T-helper 2 cell (primary cell): ENCODE measurements around the gene ZNF862.
"Not testable (repeated sequence)": the region's sequence is repeated elsewhere in the genome, so short reads cannot be mapped to it uniquely, and the experiment has no call there.

Experiments used
- DNase-seq, 5 experiments: peaks; one replicate each; pipeline versions ENCODE4 v3.0.0 to v3.0.0-alpha.2; 2012 to 2022

The ZNF862 gene

GRCh38 chr7:149825567-149826343, 12.4 kb upstream of the ZNF862 start:
- DNase-seq = no peak

DNA sequence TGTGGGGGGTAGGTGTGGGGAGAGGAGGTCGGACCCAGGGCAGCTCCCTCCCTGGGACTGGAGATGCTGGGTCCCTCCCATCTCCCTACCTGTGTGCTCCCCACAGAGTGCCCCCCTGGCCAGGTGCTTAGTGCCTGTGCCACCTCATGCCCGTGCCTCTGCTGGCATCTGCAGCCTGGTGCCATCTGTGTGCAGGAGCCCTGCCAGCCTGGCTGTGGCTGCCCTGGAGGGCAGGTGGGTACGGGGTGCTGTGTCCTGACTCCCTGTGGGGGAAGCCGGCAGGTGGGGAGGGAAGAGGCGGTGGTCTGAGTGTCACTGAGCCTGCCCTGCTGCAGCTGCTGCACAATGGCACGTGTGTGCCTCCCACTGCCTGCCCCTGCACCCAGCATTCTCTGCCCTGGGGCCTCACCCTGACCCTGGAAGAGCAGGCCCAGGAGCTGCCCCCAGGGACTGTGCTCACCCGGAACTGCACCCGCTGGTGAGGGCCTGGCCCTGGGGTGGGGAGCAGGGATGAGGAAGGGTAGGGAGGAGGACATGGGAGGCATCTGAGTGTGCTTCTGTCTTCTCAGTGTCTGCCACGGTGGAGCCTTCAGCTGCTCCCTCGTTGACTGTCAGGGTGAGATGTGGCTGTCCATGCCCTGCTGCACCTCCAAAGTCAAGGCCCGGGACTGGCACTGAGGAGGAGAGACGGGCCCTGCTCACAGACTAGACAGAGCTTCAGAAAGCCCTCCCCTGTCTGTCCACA, 11.7 kb upstream of the ZNF862 start:
- no peak for DNase-seq

- no peak for DNase-seq
Observed at GRCh38 chr7:149827089-149827981, 10.8 kb upstream of the ZNF862 start.

GRCh38 chr7:149828357-149829309, 9.5 kb upstream of the ZNF862 start:
- no peak for DNase-seq

DNA sequence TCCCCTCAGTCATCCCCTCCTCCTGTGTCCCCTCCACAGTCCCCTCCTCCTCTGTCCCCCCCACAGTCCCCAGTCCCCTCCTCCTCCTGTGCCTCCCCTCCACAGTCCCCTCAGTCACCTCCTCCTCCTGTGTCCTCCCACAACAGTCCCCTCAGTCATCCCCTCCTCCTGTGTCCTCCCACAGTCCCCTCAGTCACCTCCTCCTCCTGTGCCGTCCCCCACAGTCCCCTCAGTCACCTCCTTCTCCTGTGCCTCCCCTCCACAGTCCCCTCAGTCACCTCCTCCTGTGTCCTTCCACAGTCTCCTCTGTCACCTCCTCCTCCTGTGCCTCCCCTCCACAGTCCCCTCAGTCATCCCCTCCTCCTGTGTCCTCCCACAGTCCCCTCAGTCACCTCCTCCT, 7.6 kb upstream of the ZNF862 start:
- not testable (repeated sequence) for DNase-seq

GRCh38 chr7:149830997-149831740, 7.0 kb upstream of the ZNF862 start:
- no peak for DNase-seq

DNA sequence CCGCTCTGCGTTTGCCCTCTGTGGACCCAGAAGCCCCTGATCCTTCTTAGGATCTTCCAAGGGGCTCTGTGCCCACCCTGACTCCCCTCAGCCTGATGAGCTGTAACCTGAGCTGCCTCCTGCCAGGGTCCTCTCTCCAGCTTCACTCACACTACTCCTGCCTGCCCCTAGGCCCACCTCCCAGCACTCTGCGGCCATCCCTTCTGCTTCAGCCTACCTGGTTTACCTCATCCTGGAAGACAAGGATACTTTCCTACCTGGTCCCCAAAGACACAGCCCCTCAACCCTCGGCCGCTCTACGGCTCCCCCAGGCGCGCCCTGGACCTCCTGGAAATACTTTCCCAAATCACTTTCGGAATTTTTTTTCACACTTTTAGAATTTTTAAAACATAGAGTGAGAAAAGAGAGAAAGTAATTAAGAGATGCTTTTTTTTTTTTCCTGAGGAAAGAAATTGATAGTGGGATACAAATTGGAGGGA, 6.4 kb upstream of the ZNF862 start:
- no peak for DNase-seq

DNA sequence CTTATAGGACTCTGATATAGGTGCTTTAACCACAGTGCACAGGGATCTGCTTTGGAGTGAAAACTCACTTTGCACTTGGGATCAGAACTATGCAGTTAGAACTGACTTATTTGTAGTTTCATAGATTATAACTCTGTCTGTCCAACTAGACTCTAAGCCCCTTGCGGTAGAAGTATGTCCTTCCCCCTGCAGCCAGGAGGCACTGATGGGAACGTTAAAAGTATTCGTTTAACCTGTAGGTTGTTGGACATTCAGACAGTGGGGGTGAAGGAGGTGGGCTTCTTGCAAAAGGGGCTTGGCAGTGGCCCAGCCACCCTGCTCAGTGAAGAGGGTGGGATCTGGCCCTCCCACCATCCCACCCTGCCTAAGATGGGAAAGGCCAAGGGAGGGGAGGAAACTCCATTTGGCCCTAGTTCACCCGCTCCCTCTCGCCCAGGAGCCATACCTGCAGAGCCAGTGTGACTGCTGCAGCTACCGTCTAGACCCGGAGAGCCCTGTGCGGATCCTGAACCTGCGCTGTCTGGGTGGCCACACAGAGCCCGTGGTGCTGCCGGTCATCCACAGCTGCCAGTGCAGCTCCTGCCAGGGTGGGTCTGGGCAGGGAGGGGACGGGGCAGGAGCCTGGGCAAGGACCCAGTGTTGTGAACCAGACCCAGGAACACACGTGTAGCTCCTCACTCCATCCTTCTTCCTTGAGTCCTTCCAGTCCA, 5.7 kb upstream of the ZNF862 start:
- DNase-seq = no peak

DNA sequence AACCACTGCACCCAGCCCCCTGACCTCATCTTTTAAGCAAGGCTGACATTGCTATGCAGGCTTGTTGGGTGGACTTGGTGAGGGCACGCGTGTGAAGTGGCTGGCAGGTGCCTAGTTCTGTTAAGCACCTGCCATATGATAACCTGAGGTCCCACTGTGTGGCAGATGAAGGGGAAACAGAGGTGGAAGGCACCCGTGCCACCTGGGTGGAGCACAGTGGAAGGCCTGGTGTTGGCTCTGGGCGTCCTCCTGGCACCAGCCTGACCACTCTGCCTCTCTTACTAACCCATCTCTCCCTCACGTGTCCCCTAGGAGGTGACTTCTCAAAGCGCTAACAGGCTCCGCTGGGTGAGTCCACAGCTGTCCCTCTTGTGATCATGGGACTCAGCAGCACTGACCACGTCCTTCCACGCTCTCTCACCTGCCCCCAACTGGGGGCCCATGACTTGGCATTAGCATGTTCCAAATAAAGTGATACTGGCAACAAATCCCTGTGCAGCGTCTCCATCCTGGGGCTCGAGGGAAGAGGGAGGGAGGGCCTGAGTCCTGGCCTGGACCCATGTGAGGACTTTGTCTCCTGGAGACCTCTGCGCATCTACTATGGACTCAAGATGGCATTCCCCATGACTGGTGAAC, 4.6 kb upstream of the ZNF862 start:
- no peak for DNase-seq

DNA sequence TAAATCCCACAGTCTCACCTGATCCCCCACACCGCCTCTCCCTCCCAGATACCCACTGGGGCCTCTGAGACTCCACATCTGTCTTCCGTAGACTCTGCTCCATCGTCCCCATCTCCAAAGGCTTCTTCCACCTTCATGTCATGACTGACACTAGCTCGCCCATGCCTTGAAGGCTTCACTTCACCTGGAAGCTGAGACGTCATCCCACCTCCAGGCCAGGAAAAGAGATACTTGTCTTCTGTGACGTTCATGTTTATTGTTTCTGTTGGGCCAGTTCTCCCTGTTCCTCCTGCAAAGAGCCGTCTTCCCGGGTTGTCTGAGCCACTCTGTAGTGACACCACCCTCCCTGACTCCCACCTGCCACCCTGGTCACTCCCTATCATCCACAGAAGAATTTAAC, 3.6 kb upstream of the ZNF862 start:
- no peak for DNase-seq

GRCh38 chr7:149836434-149836833, 1.7 kb upstream of the ZNF862 start:
- DNase-seq = no peak

- DNase-seq = no peak
Observed at GRCh38 chr7:149837564-149838223, 481 bp upstream of the ZNF862 start.

- DNase-seq = no peak
Observed at GRCh38 chr7:149838992-149839408, 825 bp downstream of the ZNF862 start.

DNA sequence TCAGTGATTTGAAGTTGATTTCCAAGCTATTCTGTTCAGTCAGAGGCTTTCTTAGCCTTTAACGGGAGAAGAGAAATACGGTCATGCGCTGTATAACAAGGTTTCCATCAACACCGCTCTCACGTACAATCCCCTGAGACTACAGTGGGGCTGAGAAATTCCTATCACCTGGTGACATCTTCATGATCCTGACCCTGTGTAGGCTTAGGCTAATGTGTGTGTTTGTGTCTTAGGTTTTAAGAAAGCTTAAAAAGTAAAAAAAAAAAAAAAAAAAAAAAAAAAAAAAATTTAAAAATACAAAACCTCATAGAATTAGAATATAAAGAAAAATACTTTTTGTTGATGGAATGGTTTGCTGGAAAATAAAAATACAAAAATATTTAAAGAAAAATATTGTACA, 1.8 kb downstream of the ZNF862 start:
- DNase-seq = no peak

DNA sequence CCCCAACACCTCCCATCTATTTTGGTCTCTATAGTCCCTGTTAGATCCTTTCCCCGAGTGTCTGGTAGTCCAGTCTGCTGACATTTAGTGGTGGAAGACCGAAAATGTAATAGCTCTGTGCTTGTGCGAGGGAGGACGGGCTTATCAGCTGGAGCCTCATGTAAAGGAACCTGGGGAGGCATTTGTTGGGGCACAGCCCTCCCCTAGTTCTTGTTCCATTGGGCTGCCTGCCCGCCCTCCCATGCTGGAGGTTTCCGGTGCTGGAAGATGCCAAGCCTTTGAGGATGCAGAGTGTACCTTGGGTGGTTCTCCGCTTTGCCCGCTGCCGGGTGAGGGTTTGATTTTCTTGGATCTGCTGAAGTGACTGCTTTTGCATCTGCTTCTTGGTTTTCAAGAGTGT, 5.4 kb downstream of the ZNF862 start:
- DNase-seq = no peak

DNA sequence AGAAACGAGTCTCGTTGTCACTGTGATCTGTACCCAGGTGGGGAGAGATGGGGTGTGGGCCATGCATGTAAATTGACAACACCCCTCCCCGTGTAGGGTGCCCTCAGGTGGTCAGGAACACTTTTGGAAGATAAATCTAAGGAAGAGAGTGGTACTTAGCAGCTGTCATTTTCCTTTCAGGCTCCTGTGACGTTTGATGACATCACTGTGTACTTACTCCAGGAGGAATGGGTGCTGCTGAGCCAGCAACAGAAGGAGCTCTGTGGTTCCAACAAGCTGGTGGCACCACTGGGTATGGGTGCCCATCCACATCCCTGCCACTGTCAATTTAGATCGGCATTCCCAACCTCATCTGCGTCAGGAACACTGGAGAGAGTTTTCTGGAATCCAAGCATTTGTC, 6.3 kb downstream of the ZNF862 start:
- DNase-seq = no peak

DNA sequence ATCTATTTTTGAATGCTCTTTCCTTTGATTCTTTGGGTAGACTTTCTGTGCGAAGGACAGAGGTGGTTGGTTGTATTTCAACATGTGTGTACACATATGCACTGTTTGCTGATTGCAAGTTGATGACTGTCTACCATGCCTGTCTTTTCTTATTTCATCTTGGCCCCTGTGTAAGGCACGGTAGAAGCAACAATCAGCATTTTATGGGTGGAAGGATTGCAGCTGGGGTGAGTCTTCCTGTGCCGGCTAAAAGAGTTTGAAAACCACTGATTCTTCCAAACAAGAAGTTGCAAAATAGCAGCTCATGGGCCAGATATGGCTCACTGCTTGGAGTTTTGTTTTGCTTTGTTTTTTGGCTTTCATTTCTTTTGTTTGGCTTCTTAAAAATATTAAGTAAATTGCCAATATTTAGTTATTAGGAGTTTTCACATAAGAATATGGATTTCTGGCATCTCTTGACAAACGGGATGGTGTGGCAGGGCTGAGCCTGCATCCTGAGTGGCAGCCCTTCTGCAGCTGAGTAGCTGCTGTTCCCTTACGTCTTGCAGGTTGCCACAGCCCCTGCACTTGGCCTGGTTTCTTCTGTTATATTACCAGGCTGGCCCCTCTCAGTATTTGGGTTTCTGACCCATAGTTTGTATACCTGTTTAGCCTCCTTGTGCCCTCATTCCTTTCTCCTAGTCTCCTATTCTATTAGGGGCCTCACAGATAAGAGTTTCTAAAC, 7.2 kb downstream of the ZNF862 start:
- DNase-seq = no peak

DNA sequence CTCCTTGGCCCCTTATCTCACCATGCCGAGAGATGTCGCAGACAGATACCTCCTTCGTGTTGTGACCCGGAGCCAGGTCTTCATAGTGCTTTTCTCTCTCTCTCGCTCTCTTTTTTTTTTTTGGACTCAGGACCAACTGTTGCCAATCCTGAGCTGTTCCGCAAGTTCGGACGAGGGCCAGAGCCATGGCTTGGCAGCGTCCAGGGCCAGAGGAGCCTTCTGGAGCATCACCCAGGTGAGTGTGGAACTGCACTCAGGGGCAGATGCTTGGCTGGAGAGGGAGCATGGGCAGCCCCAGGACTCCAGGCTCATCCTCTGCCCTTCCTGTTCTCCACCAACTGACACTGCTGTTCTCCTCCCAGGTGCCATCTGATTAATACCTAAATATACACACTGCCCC, 7.8 kb downstream of the ZNF862 start:
- DNase-seq = no peak
